Hepatocyte (in vitro differentiated cells): ENCODE data around the gene RAP2C. TPM values are rescaled to one million over a fixed set of nuclear protein-coding genes. Genes with fewer than 3 reads are reported as not detected.

ENCODE experiments used
- DNase-seq: peaks from one replicate; pipeline ENCODE4 v3.0.0-alpha.2; 2016; ENCODE audit warnings: low spot score
- H2AFZ ChIP-seq: fragments of 200-600 bp; sonication (generic); 2 replicates; pipeline ENCODE4 v1.6.0; 2016; ENCODE audit warnings: antibody characterized with exemption, mild to moderate bottlenecking
- H3K27ac ChIP-seq: fragments of 200-600 bp; sonication (generic); 2 replicates; pipeline ENCODE4 v1.5.1; 2016; ENCODE audit warnings: mild to moderate bottlenecking
- H3K27me3 ChIP-seq: fragments of 200-600 bp; sonication (generic); 2 replicates; pipeline ENCODE4 v1.6.1; 2016
- H3K36me3 ChIP-seq: fragments of 200-600 bp; sonication (generic); replicated peaks from 2 replicates; pipeline ENCODE4 v1.5.1; 2016; ENCODE audit warnings: low read depth; ENCODE audit not compliant: insufficient read depth
- H3K4me1 ChIP-seq: fragments of 200-600 bp; sonication (generic); 2 replicates; pipeline ENCODE4 v1.5.1; 2016; ENCODE audit warnings: mild to moderate bottlenecking, moderate library complexity; ENCODE audit not compliant: insufficient read depth
- H3K4me2 ChIP-seq: fragments of 200-600 bp; sonication (generic); 2 replicates; pipeline ENCODE4 v1.6.0; 2016
- H3K4me3 ChIP-seq: fragments of 200-600 bp; sonication (generic); 2 replicates; pipeline ENCODE4 v1.5.1; 2016; ENCODE audit warnings: mild to moderate bottlenecking
- H3K79me2 ChIP-seq: fragments of 200-600 bp; sonication (generic); 2 replicates; pipeline ENCODE4 v1.6.0; 2017; ENCODE audit warnings: mild to moderate bottlenecking
- H3K9me2 ChIP-seq: fragments of 200-600 bp; sonication (generic); replicated peaks from 2 replicates; pipeline ENCODE4 v1.6.0; 2017; ENCODE audit warnings: mild to moderate bottlenecking; ENCODE audit not compliant: insufficient read depth
- H3K9me3 ChIP-seq: fragments of 200-600 bp; sonication (generic); 2 replicates; pipeline ENCODE4 v1.5.1; 2016; ENCODE audit warnings: low read depth, mild to moderate bottlenecking
- H4K20me1 ChIP-seq: fragments of 200-600 bp; sonication (generic); 2 replicates; pipeline ENCODE4 v1.6.0; 2016; ENCODE audit warnings: mild to moderate bottlenecking; ENCODE audit not compliant: insufficient read depth, poor library complexity, severe bottlenecking
- EZH2 ChIP-seq: fragments of 200-600 bp; sonication (generic); IDR thresholded peaks from 2 replicates; pipeline ENCODE4 v1.6.1; 2016; ENCODE audit warnings: antibody characterized with exemption, mild to moderate bottlenecking, borderline replicate concordance
- EZH2phosphoT487 ChIP-seq: fragments of 200-600 bp; sonication (generic); IDR thresholded peaks from one replicate; pipeline ENCODE4 v1.6.1; 2018; ENCODE audit warnings: antibody characterized with exemption, mild to moderate bottlenecking, low read depth, moderate library complexity; ENCODE audit not compliant: unreplicated experiment, severe bottlenecking
- WGBS: methylation state at CpG from one replicate; pipeline ENCODE4 v1.1.6; 2016; ENCODE audit warnings: low lambda C conversion rate; ENCODE audit errors: missing lambda C conversion rate; 5-methylcytosine and 5-hydroxymethylcytosine counted together
- polyA plus RNA-seq: library from polyadenylated mRNA; unstranded; fragments of >200 nt; fragmentation: Nextera tagmentation; extraction: Ambion mirVana; gene quantifications from 2 replicates; pipeline ENCODE4 v1.2.1, GENCODE V29; 2016
- total RNA-seq: library from RNA; depleted of rRNA; stranded (reverse); fragments of >200 nt; gene quantifications from 2 replicates; pipeline ENCODE4 v1.2.3, GENCODE V29; 2014
- TF ChIP-seq, protein P1 (sequence below): fragments of 200-600 bp; sonication (generic); IDR thresholded peaks from 2 replicates; pipeline ENCODE4 v1.5.1; 2016; ENCODE audit warnings: antibody characterized with exemption, mild to moderate bottlenecking; ENCODE audit not compliant: poor library complexity

The RAP2C gene
- total and polyA plus RNA-seq, 2 experiments from 2014 or later, result 32.2 to 57.4 TPM

DNA sequence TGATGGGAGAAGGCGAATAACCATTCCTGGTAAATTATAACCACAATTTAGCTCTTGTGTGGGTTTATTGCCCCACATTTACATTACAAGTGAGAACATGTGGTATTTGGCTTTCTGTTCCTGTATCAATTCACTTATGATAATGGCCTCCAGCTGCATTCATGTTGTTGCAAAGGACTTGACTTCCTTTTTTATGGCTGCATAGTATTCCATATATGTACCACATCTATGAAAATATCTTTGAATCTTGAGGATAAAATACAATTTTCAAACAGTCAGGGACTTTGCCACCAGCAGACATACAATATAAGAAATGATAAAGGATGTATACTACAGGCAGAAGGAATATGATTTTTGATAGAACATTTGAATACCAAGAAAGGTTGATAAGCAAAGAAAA lies 27.3 kb downstream of the RAP2C start:
- Histone ChIP-seq H3K27ac (no peak overlapping the region), H2AFZ (no peak overlapping the region), H3K9me2 (no peaks in the 10 kb centered on the region), H3K79me2 (no peaks in the 10 kb centered on the region), H3K9me3 (no peaks in the 10 kb centered on the region), H3K4me3 (no peak overlapping the region), H3K4me2 (no peak overlapping the region), H4K20me1 (no peaks in the 10 kb centered on the region), H3K36me3 (no peaks in the 10 kb centered on the region), H3K27me3 (no peaks in the 10 kb centered on the region), H3K4me1 (no peaks in the 10 kb centered on the region)
- no peak for DNase-seq
- TF ChIP-seq EZH2phosphoT487 (no peak), EZH2 (no peak)
- TF ChIP-seq, protein P1, sequence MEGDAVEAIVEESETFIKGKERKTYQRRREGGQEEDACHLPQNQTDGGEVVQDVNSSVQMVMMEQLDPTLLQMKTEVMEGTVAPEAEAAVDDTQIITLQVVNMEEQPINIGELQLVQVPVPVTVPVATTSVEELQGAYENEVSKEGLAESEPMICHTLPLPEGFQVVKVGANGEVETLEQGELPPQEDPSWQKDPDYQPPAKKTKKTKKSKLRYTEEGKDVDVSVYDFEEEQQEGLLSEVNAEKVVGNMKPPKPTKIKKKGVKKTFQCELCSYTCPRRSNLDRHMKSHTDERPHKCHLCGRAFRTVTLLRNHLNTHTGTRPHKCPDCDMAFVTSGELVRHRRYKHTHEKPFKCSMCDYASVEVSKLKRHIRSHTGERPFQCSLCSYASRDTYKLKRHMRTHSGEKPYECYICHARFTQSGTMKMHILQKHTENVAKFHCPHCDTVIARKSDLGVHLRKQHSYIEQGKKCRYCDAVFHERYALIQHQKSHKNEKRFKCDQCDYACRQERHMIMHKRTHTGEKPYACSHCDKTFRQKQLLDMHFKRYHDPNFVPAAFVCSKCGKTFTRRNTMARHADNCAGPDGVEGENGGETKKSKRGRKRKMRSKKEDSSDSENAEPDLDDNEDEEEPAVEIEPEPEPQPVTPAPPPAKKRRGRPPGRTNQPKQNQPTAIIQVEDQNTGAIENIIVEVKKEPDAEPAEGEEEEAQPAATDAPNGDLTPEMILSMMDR, result no peak
- 82% methylated on average over 1 of the region's 1 CpG for WGBS

DNA sequence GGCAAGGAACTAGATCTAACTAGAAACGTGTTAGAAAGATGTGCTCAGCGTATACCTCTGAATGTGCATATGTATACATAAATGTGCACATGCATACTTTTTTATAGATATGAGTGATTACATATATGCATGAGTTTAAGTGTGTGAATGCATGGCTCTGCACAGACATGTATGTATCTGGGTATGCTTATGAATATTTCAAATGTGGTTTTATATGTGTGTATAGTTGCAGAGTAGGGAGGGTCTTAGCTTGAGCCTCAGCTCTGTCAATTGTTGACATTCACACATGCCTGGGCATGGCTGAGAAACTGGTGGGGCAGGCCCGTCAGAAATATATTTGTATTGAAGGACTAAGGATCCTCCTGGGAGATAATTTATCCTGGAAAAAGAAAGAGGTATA lies 31.1 kb downstream of the RAP2C start:
- TF ChIP-seq, protein P1, result no peak
- TF ChIP-seq EZH2 (no peak), EZH2phosphoT487 (no peak)
- Histone ChIP-seq H3K9me3 (no peaks in the 10 kb centered on the region), H3K79me2 (no peaks in the 10 kb centered on the region), H3K4me1 (no peaks in the 10 kb centered on the region), H3K36me3 (no peaks in the 10 kb centered on the region), H3K27me3 (no peaks in the 10 kb centered on the region), H3K9me2 (no peaks in the 10 kb centered on the region), H3K4me2 (no peak overlapping the region), H2AFZ (no peak overlapping the region), H3K4me3 (no peak overlapping the region), H3K27ac (no peak overlapping the region), H4K20me1 (no peaks in the 10 kb centered on the region)
- no peak for DNase-seq
- WGBS, result 71% methylated on average over 3 of the region's 3 CpGs

DNA sequence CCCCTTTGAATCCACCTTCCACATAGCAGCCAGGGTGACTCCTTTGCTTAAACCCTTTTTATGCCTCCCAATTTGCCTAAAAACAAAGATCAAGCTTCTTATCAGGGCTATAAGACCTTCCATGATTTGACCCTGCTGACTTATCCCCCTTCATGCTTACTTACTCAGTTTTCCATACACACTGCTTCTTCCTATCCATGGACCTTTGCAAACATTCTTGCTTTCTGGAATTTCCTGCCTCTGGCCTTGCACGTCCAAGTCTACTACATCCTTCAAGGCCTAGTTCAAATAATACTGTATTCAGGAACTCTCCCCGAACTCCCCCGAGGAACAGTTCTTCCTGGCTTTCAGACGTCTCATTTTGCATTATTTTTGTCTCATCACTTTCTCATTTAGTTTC lies 31.8 kb downstream of the RAP2C start:
- Histone ChIP-seq H3K27ac (no peak overlapping the region), H2AFZ (no peak overlapping the region), H3K79me2 (no peaks in the 10 kb centered on the region), H3K4me2 (no peak overlapping the region), H3K9me2 (no peaks in the 10 kb centered on the region), H3K27me3 (no peaks in the 10 kb centered on the region), H3K4me1 (no peaks in the 10 kb centered on the region), H4K20me1 (no peaks in the 10 kb centered on the region), H3K36me3 (no peaks in the 10 kb centered on the region), H3K9me3 (no peaks in the 10 kb centered on the region), H3K4me3 (no peak overlapping the region)
- TF ChIP-seq, protein P1, result no peak
- TF ChIP-seq EZH2phosphoT487, result no peak
- TF ChIP-seq EZH2, result no peak
- WGBS, result 64% methylated on average over 4 of the region's 4 CpGs
- DNase-seq, result no peak

DNA sequence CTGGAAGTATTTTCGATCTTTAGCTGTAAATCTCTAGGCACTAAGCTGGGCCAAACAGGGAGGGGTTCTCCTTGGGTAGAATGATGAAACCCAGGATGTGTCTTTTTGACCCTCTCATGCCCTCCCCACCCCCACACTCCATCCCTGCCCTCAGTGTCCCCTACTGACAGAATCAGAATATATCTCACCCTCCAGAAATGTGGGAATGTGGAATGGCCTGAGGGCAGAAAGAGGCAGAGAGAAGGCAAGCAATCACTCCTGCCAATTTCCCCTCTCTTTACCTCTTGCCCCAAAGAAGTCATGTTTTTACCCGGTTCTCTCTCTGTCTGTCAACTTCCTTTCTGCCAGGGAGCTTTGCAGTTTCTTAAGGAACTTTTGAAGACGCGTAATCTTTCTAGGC lies 34.4 kb downstream of the RAP2C start:
- H3K4me1 ChIP-seq, result no peaks in the 10 kb centered on the region
- no peak overlapping the region for H3K4me2 ChIP-seq
- H3K27ac ChIP-seq, result no peak overlapping the region
- H3K36me3 ChIP-seq, result no peaks in the 10 kb centered on the region
- H4K20me1 ChIP-seq, result no peaks in the 10 kb centered on the region
- TF ChIP-seq, protein P1, result no peak
- no peak for TF ChIP-seq EZH2
- H3K9me3 ChIP-seq, result no peaks in the 10 kb centered on the region
- H3K4me3 ChIP-seq, result no peak overlapping the region
- no peaks in the 10 kb centered on the region for H3K79me2 ChIP-seq
- no peak for DNase-seq
- 79% methylated on average over 4 of the region's 4 CpGs for WGBS
- H3K27me3 ChIP-seq, result no peaks in the 10 kb centered on the region
- H2AFZ ChIP-seq, result no peak overlapping the region
- no peaks in the 10 kb centered on the region for H3K9me2 ChIP-seq
